Lower lobe of right lung (tissue), 2 donors: ENCODE results near the gene TUBB3. TPM values are rescaled to one million over a fixed set of nuclear protein-coding genes. Genes with fewer than 3 reads are reported as not detected.

Experiments used
- ATAC-seq, 2 donors: fragments of 200-7000 bp; cut with Tn5 transposase; one replicate each; pipeline ENCODE4 v1.9.1; 2020 to 2022; ENCODE audit warnings: mild to moderate bottlenecking in 2 of 2, moderate library complexity in 2 of 2
- DNase-seq: peaks from one replicate; pipeline ENCODE4 v3.0.0-alpha.2; 2020
- H3K27ac ChIP-seq: fragments of 200-600 bp; one replicate; pipeline ENCODE4 v1.8.0; 2022
- H3K27me3 ChIP-seq: fragments of 200-600 bp; one replicate; pipeline ENCODE4 v1.8.0; 2022; ENCODE audit warnings: low read depth
- H3K36me3 ChIP-seq: fragments of 200-600 bp; one replicate; pipeline ENCODE4 v1.8.0; 2022; ENCODE audit warnings: mild to moderate bottlenecking
- H3K4me1 ChIP-seq: fragments of 200-600 bp; one replicate; pipeline ENCODE4 v1.8.0; 2022
- H3K4me3 ChIP-seq: fragments of 200-600 bp; one replicate; pipeline ENCODE4 v1.8.0; 2022; ENCODE audit warnings: mild to moderate bottlenecking
- H3K9me3 ChIP-seq: fragments of 200-600 bp; one replicate; pipeline ENCODE4 v1.8.0; 2022
- CTCF ChIP-seq: fragments of 200-600 bp; IDR thresholded peaks from one replicate; pipeline ENCODE4 v1.8.0; 2022; ENCODE audit warnings: antibody characterized with exemption, mild to moderate bottlenecking
- intact Hi-C: fragments of 100-400 bp; cut with DNase I; formaldehyde crosslinking; loops from one replicate; pipeline ENCODE4 v1.11.0; 2022
- total RNA-seq: library from RNA; stranded (reverse); fragmentation: NEBNext Ultra II Directional; extraction: Animal tissue kit (Norgen Biotek cat#: 25700); gene quantifications from one replicate; pipeline ENCODE4 v1.2.1, GENCODE V29; 2021
- donor health status: DM: no; HTN: yes; CAD: no; lungs with severe emphysema.

TUBB3 gene
- total RNA-seq, 1 donor from 2014 or later: 2.1 TPM

- no peaks in the 10 kb centered on the region for H3K9me3 ChIP-seq
- no peak overlapping the region for H3K27ac ChIP-seq
- TF ChIP-seq CTCF: no peak
- intact Hi-C loops: no loop called here
- ATAC-seq (no peak), DNase-seq (no peak)
- peaks cover 54% of the 10 kb centered on the region for H3K4me1 ChIP-seq
- no peaks in the 10 kb centered on the region for H3K36me3 ChIP-seq
- H3K4me3 ChIP-seq: no peak overlapping the region
- H3K27me3 ChIP-seq: peaks cover 39% of the 10 kb centered on the region
Observed at GRCh38 chr16:89919535-89920406, 3.4 kb upstream of the TUBB3 start.

- no peak overlapping the region for H3K27ac ChIP-seq
- H3K4me1 ChIP-seq: peaks cover 63% of the 10 kb centered on the region
- H3K27me3 ChIP-seq: peaks cover 48% of the 10 kb centered on the region
Observed at GRCh38 chr16:89920723-89921122, 2.4 kb upstream of the TUBB3 start.

GRCh38 chr16:89921131-89921701, 1.9 kb upstream of the TUBB3 start:
- Histone ChIP-seq H3K36me3 (no peaks in the 10 kb centered on the region), H3K9me3 (no peaks in the 10 kb centered on the region), H3K4me1 (peaks cover 68% of the 10 kb centered on the region), H3K27ac (peak overlapping the region; percentile 78), H3K4me3 (peak overlapping the region; percentile 60), H3K27me3 (peaks cover 53% of the 10 kb centered on the region)
- intact Hi-C loops: no loop called here
- DNase-seq (no peak), ATAC-seq (no peak)
- no peak for TF ChIP-seq CTCF

More at GRCh38 chr16:89920723-89921122, 2.4 kb upstream of the TUBB3 start:
- no peak for TF ChIP-seq CTCF
- DNase-seq (no peak), ATAC-seq (no peak)
- H3K9me3 ChIP-seq: no peaks in the 10 kb centered on the region
- intact Hi-C loops: no loop called here
- no peak overlapping the region for H3K4me3 ChIP-seq
- H3K36me3 ChIP-seq: no peaks in the 10 kb centered on the region

- ATAC-seq: peak; percentile 35 to 40
- DNase-seq: no peak
- intact Hi-C loops: no loop called here
- Histone ChIP-seq H3K4me1 (peaks cover 74% of the 10 kb centered on the region), H3K4me3 (peak overlapping the region; percentile 60), H3K27ac (peak overlapping the region; percentile 78), H3K27me3 (peaks cover 60% of the 10 kb centered on the region), H3K9me3 (no peaks in the 10 kb centered on the region), H3K36me3 (no peaks in the 10 kb centered on the region)
- TF ChIP-seq CTCF: no peak
Observed at GRCh38 chr16:89921702-89922476, 1.3 kb upstream of the TUBB3 start.

- TF ChIP-seq CTCF: no peak
- H3K27me3 ChIP-seq: peaks cover 66% of the 10 kb centered on the region
- H3K4me3 ChIP-seq: peak overlapping the region; percentile 60
- peak overlapping the region; percentile 78 for H3K27ac ChIP-seq
- no peak for DNase-seq
- peaks cover 69% of the 10 kb centered on the region for H3K4me1 ChIP-seq
- no peaks in the 10 kb centered on the region for H3K36me3 ChIP-seq
- H3K9me3 ChIP-seq: no peaks in the 10 kb centered on the region
- ATAC-seq: peak; percentile 4
- intact Hi-C loops: no loop called here
Observed at GRCh38 chr16:89922477-89922883, 662 bp upstream of the TUBB3 start.
